SK-N-SH treated with all-trans-retinoic acid at 6 μM for 48 hours (cell line): Measurements from ENCODE around the gene FOXO1.

Experiments
- ARNTL ChIP-seq: fragments of 450-650 bp; formaldehyde crosslinking; IDR thresholded peaks from 2 replicates; pipeline ENCODE4 v1.5.0; 2020; ENCODE audit warnings: low read depth, mild to moderate bottlenecking, moderate library complexity, borderline replicate concordance
- CREB5 ChIP-seq: fragments of 250-450 bp; sonication (Bioruptor Pico); IDR thresholded peaks from 2 replicates; pipeline ENCODE4 v1.5.1; 2020; ENCODE audit warnings: low read depth, mild to moderate bottlenecking, moderate library complexity
- ISL1 ChIP-seq: fragments of 250-450 bp; sonication (Bioruptor Pico); IDR thresholded peaks from 2 replicates; pipeline ENCODE4 v2.1.2; 2022; ENCODE audit warnings: mild to moderate bottlenecking, moderate library complexity
- OSR1 ChIP-seq: fragments of 250-450 bp; sonication (Bioruptor Pico); IDR thresholded peaks from 2 replicates; pipeline ENCODE4 v1.8.0; 2022; ENCODE audit warnings: moderate library complexity, mild to moderate bottlenecking, inconsistent platforms
- POU6F1 ChIP-seq: fragments of 250-450 bp; sonication (Bioruptor Pico); IDR thresholded peaks from 2 replicates; pipeline ENCODE4 v1.8.0; 2021; ENCODE audit warnings: low read depth, mild to moderate bottlenecking, moderate library complexity, borderline replicate concordance
- TOX ChIP-seq: fragments of 250-450 bp; sonication (Bioruptor Pico); IDR thresholded peaks from 2 replicates; pipeline ENCODE4 v1.8.0; 2021; ENCODE audit warnings: mild to moderate bottlenecking, moderate library complexity, borderline replicate concordance
- ZFP3 ChIP-seq: fragments of 250-450 bp; sonication (Bioruptor Pico); IDR thresholded peaks from 2 replicates; pipeline ENCODE4 v1.5.0; 2020; ENCODE audit warnings: mild to moderate bottlenecking, moderate library complexity
- ZNF565 ChIP-seq: fragments of 450-650 bp; formaldehyde crosslinking; conservative IDR thresholded peaks from 2 replicates; pipeline ENCODE4 v1.5.0; 2020; ENCODE audit warnings: low read depth, mild to moderate bottlenecking, moderate library complexity

GRCh38 chr13:40547591-40548315 lies 118.7 kb downstream of the FOXO1 start:
- TF ChIP-seq ZNF565 (CRISPR knock-in tag) (no peak), ZFP3 (CRISPR knock-in tag) (no peak), ARNTL (CRISPR knock-in tag) (no peak), POU6F1 (no peak), TOX (CRISPR knock-in tag) (no peak), ISL1 (CRISPR knock-in tag) (no peak), OSR1 (CRISPR knock-in tag) (no peak), CREB5 (CRISPR knock-in tag) (no peak)
